HG02970 (cell line): Measurements from ENCODE around the gene WNT3A.

ENCODE experiments used
- ATAC-seq: cut with Tn5 transposase; IDR thresholded peaks from one replicate; pipeline ENCODE4 v1.9.1; 2021; ENCODE audit warnings: mild to moderate bottlenecking, moderate library complexity, moderate number of reproducible peaks; ENCODE audit not compliant: unreplicated experiment, low FRiP score

WNT3A gene

GRCh38 chr1:228065543-228066347 is 58.9 kb downstream of the WNT3A start:
- no peak for ATAC-seq

- no peak for ATAC-seq
These were observed 59.6 kb downstream of the WNT3A start for GRCh38 chr1:228066416-228066815.

GRCh38 chr1:228066891-228067654 is 60.3 kb downstream of the WNT3A start:
- no peak for ATAC-seq

- ATAC-seq = no peak
These were observed 61.6 kb downstream of the WNT3A start for GRCh38 chr1:228068359-228068758.

GRCh38 chr1:228070173-228070572 is 63.4 kb downstream of the WNT3A start:
- ATAC-seq = no peak

GRCh38 chr1:228070851-228071250 is 64.1 kb downstream of the WNT3A start:
- no peak for ATAC-seq

GRCh38 chr1:228071839-228072657 is 65.2 kb downstream of the WNT3A start:
- ATAC-seq = no peak

- no peak for ATAC-seq
These were observed 65.9 kb downstream of the WNT3A start for GRCh38 chr1:228072658-228073043.

- no peak for ATAC-seq
These were observed 66.5 kb downstream of the WNT3A start for GRCh38 chr1:228073061-228073856.

GRCh38 chr1:228073857-228074545 is 67.2 kb downstream of the WNT3A start:
- ATAC-seq = no peak

GRCh38 chr1:228074954-228075730 is 68.3 kb downstream of the WNT3A start:
- ATAC-seq = no peak

- no peak for ATAC-seq
These were observed 69.0 kb downstream of the WNT3A start for GRCh38 chr1:228075801-228076271.

- ATAC-seq = no peak
These were observed 70.1 kb downstream of the WNT3A start for GRCh38 chr1:228076796-228077430.

- no peak for ATAC-seq
These were observed 71.0 kb downstream of the WNT3A start for GRCh38 chr1:228077565-228078330.

- ATAC-seq = no peak
These were observed 72.2 kb downstream of the WNT3A start for GRCh38 chr1:228079013-228079412.

GRCh38 chr1:228079601-228080263 is 72.9 kb downstream of the WNT3A start:
- no peak for ATAC-seq

- ATAC-seq = no peak
These were observed 74.3 kb downstream of the WNT3A start for GRCh38 chr1:228081144-228081543.
